Nephron progenitor cell (in vitro differentiated cells): ENCODE data around the gene STXBP3.

Experiments
- DNase-seq: peaks from one replicate; pipeline ENCODE4 v3.0.0; 2021
- H3K27ac Mint-ChIP-seq: 2 replicates; pipeline ENCODE4 v1.8.0; 2021; ENCODE audit warnings: mild to moderate bottlenecking, moderate library complexity, mixed read lengths
- H3K27me3 Mint-ChIP-seq: 2 replicates; pipeline ENCODE4 v1.8.0; 2021; ENCODE audit warnings: mild to moderate bottlenecking, low read depth, mixed read lengths; ENCODE audit not compliant: poor library complexity
- H3K36me3 Mint-ChIP-seq: 2 replicates; pipeline ENCODE4 v1.8.0; 2021; ENCODE audit warnings: low read depth, mixed read lengths
- H3K4me1 Mint-ChIP-seq: 2 replicates; pipeline ENCODE4 v1.8.0; 2021; ENCODE audit warnings: mixed read lengths
- H3K4me3 Mint-ChIP-seq: 2 replicates; pipeline ENCODE4 v1.8.0; 2021; ENCODE audit warnings: mild to moderate bottlenecking, moderate library complexity, mixed read lengths
- H3K9me3 Mint-ChIP-seq: 2 replicates; pipeline ENCODE4 v1.8.0; 2021; ENCODE audit warnings: mild to moderate bottlenecking, moderate library complexity, mixed read lengths
- TF ChIP-seq, protein P1 (sequence below): fragments of 200-600 bp; sonication (generic); IDR thresholded peaks from 2 replicates; pipeline ENCODE4 v1.5.0; 2021; ENCODE audit warnings: antibody characterized with exemption

Gene STXBP3

DNA sequence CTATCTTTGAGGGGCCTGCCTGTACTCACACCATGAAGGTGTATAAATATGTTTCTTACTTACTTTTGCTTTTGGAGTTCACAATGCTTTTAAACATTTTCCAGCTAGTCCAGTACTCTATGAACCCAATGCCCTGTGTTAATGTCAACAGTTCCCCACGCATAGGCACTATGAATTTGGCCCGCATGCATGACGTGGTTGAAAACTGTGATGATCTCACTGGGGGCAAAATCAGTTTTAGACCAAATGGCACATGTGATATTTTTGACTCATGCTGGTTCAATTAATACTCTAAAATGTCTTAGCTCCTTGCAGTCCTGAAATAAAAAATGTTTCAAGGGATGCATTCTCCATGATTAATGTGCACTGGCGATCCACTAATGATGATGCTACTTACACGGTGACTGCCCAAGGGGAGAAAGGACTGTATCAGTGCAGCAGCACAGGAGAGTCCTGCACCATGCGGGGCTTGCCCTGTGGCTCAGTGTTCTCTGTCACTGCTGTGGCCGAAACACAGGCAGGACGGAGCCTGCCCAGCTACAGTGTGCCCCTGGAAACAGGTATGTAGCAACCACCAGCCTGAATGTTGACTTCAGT lies 18.0 kb upstream of the STXBP3 start:
- TF ChIP-seq, protein P1, sequence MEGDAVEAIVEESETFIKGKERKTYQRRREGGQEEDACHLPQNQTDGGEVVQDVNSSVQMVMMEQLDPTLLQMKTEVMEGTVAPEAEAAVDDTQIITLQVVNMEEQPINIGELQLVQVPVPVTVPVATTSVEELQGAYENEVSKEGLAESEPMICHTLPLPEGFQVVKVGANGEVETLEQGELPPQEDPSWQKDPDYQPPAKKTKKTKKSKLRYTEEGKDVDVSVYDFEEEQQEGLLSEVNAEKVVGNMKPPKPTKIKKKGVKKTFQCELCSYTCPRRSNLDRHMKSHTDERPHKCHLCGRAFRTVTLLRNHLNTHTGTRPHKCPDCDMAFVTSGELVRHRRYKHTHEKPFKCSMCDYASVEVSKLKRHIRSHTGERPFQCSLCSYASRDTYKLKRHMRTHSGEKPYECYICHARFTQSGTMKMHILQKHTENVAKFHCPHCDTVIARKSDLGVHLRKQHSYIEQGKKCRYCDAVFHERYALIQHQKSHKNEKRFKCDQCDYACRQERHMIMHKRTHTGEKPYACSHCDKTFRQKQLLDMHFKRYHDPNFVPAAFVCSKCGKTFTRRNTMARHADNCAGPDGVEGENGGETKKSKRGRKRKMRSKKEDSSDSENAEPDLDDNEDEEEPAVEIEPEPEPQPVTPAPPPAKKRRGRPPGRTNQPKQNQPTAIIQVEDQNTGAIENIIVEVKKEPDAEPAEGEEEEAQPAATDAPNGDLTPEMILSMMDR, result no peak
- DNase-seq, result no peak

DNA sequence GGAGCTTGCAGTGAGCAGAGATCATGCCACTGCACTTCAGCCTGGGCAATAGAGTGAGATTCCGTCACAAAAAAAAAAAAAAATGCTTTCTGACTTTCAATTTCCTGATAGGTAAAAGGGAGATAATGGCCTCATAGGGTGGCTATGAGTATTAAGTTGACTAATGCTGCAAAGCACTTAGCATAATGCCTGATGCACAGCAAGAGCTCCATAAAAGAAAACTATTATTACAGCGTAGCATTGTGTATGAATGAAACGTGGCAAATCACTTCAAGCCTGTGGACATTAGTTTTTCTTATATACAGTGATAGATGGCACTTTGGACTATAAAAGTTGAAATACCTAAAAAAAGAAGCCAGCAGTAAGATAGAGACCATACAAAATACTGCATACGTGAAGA lies 17.0 kb upstream of the STXBP3 start:
- TF ChIP-seq, protein P1, result no peak
- Mint-ChIP-seq H3K9me3 (no peaks in the 10 kb centered on the region), H3K27me3 (peaks cover 9% of the 10 kb centered on the region), H3K36me3 (no peaks in the 10 kb centered on the region), H3K4me3 (no peak overlapping the region), H3K27ac (no peak overlapping the region), H3K4me1 (peaks cover 5% of the 10 kb centered on the region)
- no peak for DNase-seq

More for the DNA sequence above, 18.0 kb upstream of the STXBP3 start:
- H3K27me3 Mint-ChIP-seq, result peaks cover 9% of the 10 kb centered on the region
- no peaks in the 10 kb centered on the region for H3K36me3 Mint-ChIP-seq
- no peaks in the 10 kb centered on the region for H3K9me3 Mint-ChIP-seq
- H3K4me1 Mint-ChIP-seq, result peaks cover 5% of the 10 kb centered on the region
- H3K27ac Mint-ChIP-seq, result no peak overlapping the region
- no peak overlapping the region for H3K4me3 Mint-ChIP-seq

DNA sequence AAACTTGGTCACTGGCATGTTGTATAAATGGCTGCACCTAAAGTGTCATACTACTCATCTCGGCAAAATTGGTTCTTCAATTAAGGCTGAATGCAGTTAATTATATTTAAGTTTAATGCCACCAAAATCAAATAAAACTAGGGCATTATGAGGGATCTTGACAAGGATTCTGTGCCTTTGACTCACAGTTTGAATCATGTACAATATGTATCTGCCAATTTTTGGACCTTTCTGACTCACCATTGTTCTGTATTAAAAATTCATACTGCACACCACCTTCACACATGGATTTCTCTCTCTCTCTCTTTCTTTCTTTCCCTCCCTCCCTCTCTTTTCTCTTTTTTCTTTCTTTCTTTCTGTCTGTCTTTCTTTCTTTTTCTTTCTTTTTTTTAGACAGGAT lies 14.1 kb upstream of the STXBP3 start:
- Mint-ChIP-seq H3K4me3 (no peak overlapping the region), H3K27ac (no peak overlapping the region), H3K9me3 (no peaks in the 10 kb centered on the region), H3K27me3 (peaks cover 15% of the 10 kb centered on the region), H3K4me1 (peaks cover 5% of the 10 kb centered on the region), H3K36me3 (no peaks in the 10 kb centered on the region)
- DNase-seq, result no peak
- TF ChIP-seq, protein P1, result no peak

DNA sequence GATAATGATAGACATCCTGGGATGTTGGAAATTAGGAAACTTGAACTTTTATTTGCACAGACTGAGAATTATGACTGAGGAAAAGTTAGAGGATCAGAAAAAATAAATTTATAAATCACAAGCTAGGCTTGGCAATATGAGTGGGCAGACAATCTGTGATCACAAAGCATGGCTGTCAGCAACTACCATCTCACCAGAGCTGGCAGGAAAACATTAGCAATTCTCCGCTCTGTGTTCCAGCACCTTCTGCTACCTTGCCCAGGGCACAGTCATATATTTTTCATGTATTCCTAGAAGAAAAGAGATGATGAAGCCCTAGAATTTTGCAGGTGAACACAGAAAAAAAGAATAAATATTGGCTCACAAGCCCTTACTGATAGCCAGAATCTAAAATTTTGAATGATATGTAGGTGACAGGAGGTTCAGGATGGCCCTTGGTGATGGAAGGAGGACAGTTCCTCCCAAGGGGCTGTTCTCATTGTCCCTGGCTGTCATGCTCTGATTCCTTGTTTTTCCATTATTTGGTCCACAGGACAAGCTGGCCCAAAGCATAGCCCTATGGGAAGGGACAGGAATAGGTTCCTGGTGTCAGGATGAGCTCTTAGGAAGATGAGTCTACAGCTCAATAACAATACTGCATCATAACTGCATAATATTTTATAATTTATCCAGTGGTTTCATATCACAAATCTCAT lies 12.2 kb upstream of the STXBP3 start:
- no peaks in the 10 kb centered on the region for H3K36me3 Mint-ChIP-seq
- no peak overlapping the region for H3K27ac Mint-ChIP-seq
- peaks cover 5% of the 10 kb centered on the region for H3K4me1 Mint-ChIP-seq
- no peak for DNase-seq
- H3K4me3 Mint-ChIP-seq, result no peak overlapping the region
- H3K27me3 Mint-ChIP-seq, result peaks cover 18% of the 10 kb centered on the region
- TF ChIP-seq, protein P1, result no peak
- H3K9me3 Mint-ChIP-seq, result no peaks in the 10 kb centered on the region

DNA sequence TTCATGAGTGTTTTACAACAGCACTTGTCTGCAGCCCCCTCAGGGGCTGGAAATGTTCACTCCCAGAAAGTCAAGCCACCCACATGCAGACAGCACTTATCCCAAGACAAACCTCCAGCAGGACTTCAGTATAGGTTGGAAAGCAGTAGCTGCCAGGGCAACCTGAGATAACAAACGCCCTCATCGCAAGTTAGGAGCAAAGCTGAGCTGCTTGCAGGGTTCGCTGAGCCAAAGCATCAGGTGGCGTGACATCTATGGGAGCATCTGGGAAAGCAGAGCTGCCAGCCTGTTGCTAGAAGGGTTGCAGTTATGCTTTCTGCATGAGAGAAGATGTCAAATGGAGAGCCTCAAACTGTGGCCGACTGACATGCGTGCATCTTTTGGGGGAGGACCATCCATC lies 4.2 kb upstream of the STXBP3 start:
- TF ChIP-seq, protein P1, result no peak
- peaks cover 14% of the 10 kb centered on the region for H3K4me1 Mint-ChIP-seq
- H3K4me3 Mint-ChIP-seq, result no peak overlapping the region
- DNase-seq, result peak; percentile 21
- H3K9me3 Mint-ChIP-seq, result peaks cover 3% of the 10 kb centered on the region
- no peaks in the 10 kb centered on the region for H3K36me3 Mint-ChIP-seq
- no peak overlapping the region for H3K27ac Mint-ChIP-seq
- H3K27me3 Mint-ChIP-seq, result peaks cover 10% of the 10 kb centered on the region

DNA sequence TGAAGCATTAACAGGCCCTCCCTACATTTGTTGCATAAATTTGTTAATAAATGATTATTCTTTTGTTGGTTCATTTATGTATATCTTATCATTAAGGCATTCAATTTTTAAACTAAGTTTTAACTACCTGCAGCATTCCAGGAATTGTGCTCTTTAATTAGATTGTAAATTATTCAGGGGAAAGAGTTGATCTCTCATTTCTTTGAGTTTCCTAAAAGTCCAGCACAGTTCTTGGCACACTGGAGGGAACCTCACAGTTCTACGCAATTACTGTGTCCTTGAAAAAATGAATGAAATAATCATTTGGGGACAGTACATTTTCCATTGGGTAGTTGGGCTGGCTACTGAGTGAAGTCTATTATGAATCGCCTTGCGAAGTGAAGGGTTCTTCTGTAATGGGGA lies 493 bp upstream of the STXBP3 start:
- Mint-ChIP-seq H3K27me3 (peaks cover 6% of the 10 kb centered on the region), H3K4me1 (peaks cover 32% of the 10 kb centered on the region), H3K9me3 (peaks cover 3% of the 10 kb centered on the region), H3K36me3 (peaks cover 21% of the 10 kb centered on the region), H3K27ac (no peak overlapping the region), H3K4me3 (peak overlapping the region; percentile 96)
- TF ChIP-seq, protein P1, result no peak
- no peak for DNase-seq
